Activated CD4-positive, alpha-beta T cell treated with anti-CD3 and anti-CD28 coated beads for 36 hours (primary cell): ENCODE measurements around the gene DISP2. TPM values are rescaled to one million over a fixed set of nuclear protein-coding genes. Genes with fewer than 3 reads are reported as not detected.

Experiments
- ATAC-seq: fragments of 200-7000 bp; cut with Tn5 transposase; one replicate; pipeline ENCODE4 v1.10.0; 2021; ENCODE audit warnings: mild to moderate bottlenecking, moderate library complexity
- CTCF ChIA-PET: fragments of 350-600 bp; sonication (Branson Sonifier 250); formaldehyde crosslinking; loops from one replicate; lab custom pipeline; 2021; ENCODE audit warnings: antibody characterized with exemption; lab: Charles Lee
- POLR2A ChIA-PET: fragments of 350-600 bp; sonication (Branson Sonifier 250); formaldehyde crosslinking; loops from one replicate; lab custom pipeline; 2021; ENCODE audit warnings: antibody characterized with exemption, inconsistent platforms; lab: Charles Lee
- DNase-seq: peaks from one replicate; pipeline ENCODE4 v3.0.0-alpha.2; 2020
- H3K27ac Mint-ChIP-seq: one replicate; pipeline ENCODE4 v1.8.0; 2021; ENCODE audit warnings: mixed read lengths
- H3K27me3 Mint-ChIP-seq: one replicate; pipeline ENCODE4 v1.8.0; 2021; ENCODE audit warnings: mixed read lengths
- H3K36me3 Mint-ChIP-seq: one replicate; pipeline ENCODE4 v1.8.0; 2021; ENCODE audit warnings: low read depth, mixed read lengths
- H3K4me1 Mint-ChIP-seq: one replicate; pipeline ENCODE4 v1.8.0; 2021; ENCODE audit warnings: mixed read lengths
- H3K4me3 Mint-ChIP-seq: one replicate; pipeline ENCODE4 v1.8.0; 2021; ENCODE audit warnings: mild to moderate bottlenecking, moderate library complexity, mixed read lengths
- H3K9me3 Mint-ChIP-seq: one replicate; pipeline ENCODE4 v1.8.0; 2021; ENCODE audit warnings: low read depth, mixed read lengths
- intact Hi-C, 2 experiments: fragments of 100-400 bp; cut with DNase I in 1 of 2; cut with micrococcal nuclease in 1 of 2; formaldehyde crosslinking; loops; one replicate each; pipeline versions ENCODE4 v1.14.2 to v1.15.1; 2022 to 2024; cut with DNase I, micrococcal nuclease
- total RNA-seq, 2 experiments: library from RNA; stranded (reverse); gene quantifications; one replicate each; pipeline ENCODE4 v1.2.3, GENCODE V29; 2021

The DISP2 gene
- total RNA-seq, 2 experiments from 2014 or later, result 0.02 to 0.04 TPM

- POLR2A ChIA-PET, result interaction anchor here (0.6 to 1.1 kb wide), 2 partner anchors 13 to 72 kb away, joined by 3 read pairs; no protein-coding TSS in a partner anchor
- Mint-ChIP-seq H3K9me3 (no peaks in the 10 kb centered on the region), H3K4me1 (peaks cover 15% of the 10 kb centered on the region), H3K27me3 (no peaks in the 10 kb centered on the region), H3K36me3 (peaks cover 4% of the 10 kb centered on the region), H3K4me3 (no peak overlapping the region), H3K27ac (no peak overlapping the region)
- DNase-seq (no peak), ATAC-seq (no peak)
- CTCF ChIA-PET, result interaction anchor here (1.0 to 7.0 kb wide), 9 partner anchors 8 to 63 kb away, joined by 3 to 109 read pairs (median 5); partner anchors contain the start of genes CCDC9B and PLCB2
- intact Hi-C loops, result no loop called here
Measured at GRCh38 chr15:40327457-40327856, 30.6 kb upstream of the DISP2 start.

GRCh38 chr15:40328176-40328575, 29.8 kb upstream of the DISP2 start:
- POLR2A ChIA-PET, result interaction anchor here (1.1 kb wide), 1 partner anchor 14 kb away, joined by 3 read pairs; no protein-coding TSS in a partner anchor
- intact Hi-C loops, result no loop called here
- DNase-seq (no peak), ATAC-seq (no peak)
- Mint-ChIP-seq H3K27me3 (no peaks in the 10 kb centered on the region), H3K4me1 (peaks cover 14% of the 10 kb centered on the region), H3K27ac (no peak overlapping the region), H3K9me3 (no peaks in the 10 kb centered on the region), H3K4me3 (no peak overlapping the region), H3K36me3 (peaks cover 4% of the 10 kb centered on the region)
- CTCF ChIA-PET, result interaction anchor here (1.1 to 7.0 kb wide), 8 partner anchors 8 to 54 kb away, joined by 3 to 109 read pairs (median 10); partner anchors contain the start of genes CCDC9B and PLCB2

- CTCF ChIA-PET, result interaction anchor here (0.6 to 7.0 kb wide), 8 partner anchors 8 to 502 kb away, joined by 3 to 109 read pairs (median 5); partner anchors contain the start of gene CCDC9B
- H3K9me3 Mint-ChIP-seq, result no peaks in the 10 kb centered on the region
- H3K27ac Mint-ChIP-seq, result no peak overlapping the region
- no peak overlapping the region for H3K4me3 Mint-ChIP-seq
- no peak for ATAC-seq
- peaks cover 4% of the 10 kb centered on the region for H3K36me3 Mint-ChIP-seq
- no peak for DNase-seq
- no peaks in the 10 kb centered on the region for H3K27me3 Mint-ChIP-seq
- H3K4me1 Mint-ChIP-seq, result peaks cover 17% of the 10 kb centered on the region
- POLR2A ChIA-PET, result no interaction called here
- intact Hi-C loops, result no loop called here
Measured at GRCh38 chr15:40328751-40329150, 29.3 kb upstream of the DISP2 start.

GRCh38 chr15:40329804-40330203, 28.2 kb upstream of the DISP2 start:
- Mint-ChIP-seq H3K27ac (no peak overlapping the region), H3K4me3 (no peak overlapping the region), H3K9me3 (no peaks in the 10 kb centered on the region), H3K36me3 (peaks cover 4% of the 10 kb centered on the region), H3K27me3 (no peaks in the 10 kb centered on the region), H3K4me1 (peaks cover 26% of the 10 kb centered on the region)
- intact Hi-C loops, result no loop called here
- POLR2A ChIA-PET, result no interaction called here
- ATAC-seq (no peak), DNase-seq (no peak)
- CTCF ChIA-PET, result interaction anchor here (0.9 to 7.0 kb wide), 2 partner anchors 10 to 93 kb away, joined by 3 to 109 read pairs; partner anchors contain the start of gene CCDC9B

GRCh38 chr15:40330368-40330836, 27.6 kb upstream of the DISP2 start:
- H3K36me3 Mint-ChIP-seq, result peaks cover 4% of the 10 kb centered on the region
- peaks cover 20% of the 10 kb centered on the region for H3K4me1 Mint-ChIP-seq
- H3K4me3 Mint-ChIP-seq, result no peak overlapping the region
- no peaks in the 10 kb centered on the region for H3K9me3 Mint-ChIP-seq
- intact Hi-C loops, result no loop called here
- ATAC-seq (no peak), DNase-seq (no peak)
- CTCF ChIA-PET, result interaction anchor here (0.7 to 7.0 kb wide), 2 partner anchors 10 to 113 kb away, joined by 3 to 109 read pairs; partner anchors contain the start of gene CCDC9B
- H3K27ac Mint-ChIP-seq, result no peak overlapping the region
- POLR2A ChIA-PET, result no interaction called here
- H3K27me3 Mint-ChIP-seq, result no peaks in the 10 kb centered on the region

GRCh38 chr15:40331026-40331425, 27.0 kb upstream of the DISP2 start:
- intact Hi-C loops, result no loop called here
- Mint-ChIP-seq H3K27ac (no peak overlapping the region), H3K4me1 (peaks cover 14% of the 10 kb centered on the region), H3K4me3 (no peak overlapping the region), H3K9me3 (no peaks in the 10 kb centered on the region), H3K36me3 (peaks cover under 1% of the 10 kb centered on the region), H3K27me3 (no peaks in the 10 kb centered on the region)
- DNase-seq, result no peak
- no peak for ATAC-seq
- ChIA-PET POLR2A (no interaction called here), CTCF (interaction anchor here (0.5 to 7.0 kb wide), 3 partner anchors 9 to 113 kb away, joined by 3 to 109 read pairs (median 3); partner anchors contain the start of gene CCDC9B)

GRCh38 chr15:40331637-40332036, 26.4 kb upstream of the DISP2 start:
- ATAC-seq, result no peak
- DNase-seq, result no peak
- intact Hi-C loops, result no loop called here
- Mint-ChIP-seq H3K4me1 (peaks cover 13% of the 10 kb centered on the region), H3K27me3 (no peaks in the 10 kb centered on the region), H3K36me3 (no peaks in the 10 kb centered on the region), H3K4me3 (no peak overlapping the region), H3K27ac (no peak overlapping the region), H3K9me3 (no peaks in the 10 kb centered on the region)
- ChIA-PET CTCF (interaction anchor here (0.5 to 9.9 kb wide), 7 partner anchors 12 to 90 kb away, joined by 3 to 150 read pairs (median 3); partner anchors contain the start of gene INAFM2), POLR2A (no interaction called here)

- ATAC-seq, result no peak
- intact Hi-C loops, result no loop called here
- CTCF ChIA-PET, result interaction anchor here (0.5 to 9.9 kb wide), 7 partner anchors 12 to 177 kb away, joined by 3 to 150 read pairs (median 3); partner anchors contain the start of gene INAFM2
- Mint-ChIP-seq H3K27ac (no peak overlapping the region), H3K4me3 (no peak overlapping the region), H3K9me3 (no peaks in the 10 kb centered on the region), H3K27me3 (no peaks in the 10 kb centered on the region), H3K4me1 (peaks cover 13% of the 10 kb centered on the region), H3K36me3 (no peaks in the 10 kb centered on the region)
- DNase-seq, result no peak
- POLR2A ChIA-PET, result no interaction called here
Measured at GRCh38 chr15:40332113-40332781, 25.8 kb upstream of the DISP2 start.

- ATAC-seq, result peak; percentile 52
- peaks cover 16% of the 10 kb centered on the region for H3K4me1 Mint-ChIP-seq
- no peaks in the 10 kb centered on the region for H3K36me3 Mint-ChIP-seq
- no peaks in the 10 kb centered on the region for H3K9me3 Mint-ChIP-seq
- peak overlapping the region; percentile 68 for H3K27ac Mint-ChIP-seq
- intact Hi-C loops, result no loop called here
- peak; percentile 62 for DNase-seq
- peak overlapping the region; percentile 41 for H3K4me3 Mint-ChIP-seq
- no peaks in the 10 kb centered on the region for H3K27me3 Mint-ChIP-seq
- ChIA-PET CTCF (interaction anchor here (0.7 to 9.9 kb wide), 15 partner anchors 8 to 107 kb away, joined by 3 to 150 read pairs (median 4); partner anchors contain the start of genes ANKRD63, BAHD1, INAFM2 and PLCB2), POLR2A (interaction anchor here (0.5 to 0.7 kb wide), 4 partner anchors 12 to 761 kb away, joined by 3 to 6 read pairs (median 4); no protein-coding TSS in a partner anchor)
Measured at GRCh38 chr15:40333922-40334492, 24.0 kb upstream of the DISP2 start.

- Mint-ChIP-seq H3K9me3 (no peaks in the 10 kb centered on the region), H3K4me1 (peaks cover 16% of the 10 kb centered on the region), H3K36me3 (no peaks in the 10 kb centered on the region), H3K27me3 (no peaks in the 10 kb centered on the region), H3K4me3 (no peak overlapping the region), H3K27ac (peak overlapping the region; percentile 68)
- DNase-seq (no peak), ATAC-seq (no peak)
- ChIA-PET CTCF (interaction anchor here (0.7 to 9.9 kb wide), 13 partner anchors 7 to 106 kb away, joined by 3 to 150 read pairs (median 4); partner anchors contain the start of genes BAHD1, INAFM2 and PLCB2), POLR2A (interaction anchor here (0.5 to 0.7 kb wide), 3 partner anchors 94 to 761 kb away, joined by 3 to 6 read pairs (median 3); no protein-coding TSS in a partner anchor)
- intact Hi-C loops, result no loop called here
Measured at GRCh38 chr15:40334541-40334940, 23.5 kb upstream of the DISP2 start.
